ENCODE measurements around the gene ACSS2. TPM values are rescaled to one million over a fixed set of nuclear protein-coding genes. Genes with fewer than 3 reads are reported as not detected.
A peak's percentile ranks its signal among the peaks of the same experiment; 100 is the strongest.

Gene ACSS2
- total and polyA plus RNA-seq, 2 donors (not counting 1 experiment from before 2014, with no cell fraction given) = 10.5 to 22.1 TPM

DNA sequence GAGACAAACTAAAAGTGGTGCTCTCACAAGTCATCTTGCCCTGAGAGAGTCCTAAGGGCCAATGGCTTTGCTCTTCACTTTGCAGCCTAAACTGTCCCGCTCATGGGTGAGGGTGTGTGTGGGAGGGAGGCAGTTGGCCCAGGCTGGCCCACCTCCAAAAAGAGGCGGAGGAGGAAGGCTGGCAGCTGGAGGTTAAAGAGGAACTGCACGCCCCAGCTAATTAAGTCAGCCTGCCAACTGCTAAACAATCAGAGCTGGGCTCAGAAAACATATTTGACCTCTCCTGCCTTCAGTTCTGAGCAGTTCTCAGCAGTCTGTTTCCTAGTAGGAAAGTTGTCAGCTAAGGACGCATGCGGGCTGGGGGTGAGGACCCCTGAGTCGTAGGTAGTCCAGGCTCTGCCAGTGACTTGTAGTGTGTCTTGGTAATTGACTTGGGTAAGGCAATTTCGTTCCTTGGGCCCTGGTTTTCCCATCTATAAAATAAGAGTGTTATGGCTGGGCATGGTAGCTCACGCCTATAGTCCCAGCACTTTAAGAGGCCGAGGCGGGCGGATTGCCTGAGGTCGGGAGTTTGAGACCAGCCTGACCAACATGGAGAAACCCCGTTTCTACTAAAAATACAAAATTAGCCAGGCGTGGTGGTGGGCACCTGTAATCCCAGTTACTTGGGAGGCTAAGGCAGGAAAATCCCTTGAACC lies 62.2 kb downstream of the ACSS2 start:
- no peak overlapping the region for H3K4me3 Mint-ChIP-seq
- peaks cover 7% of the 10 kb centered on the region for H3K4me1 Mint-ChIP-seq
- peak overlapping the region in 1 of 2 donors; percentile 29 for H3K27ac ChIP-seq (ENCODE audit: low read length in 2 of 2)
- intact Hi-C loops (cut with micrococcal nuclease) = no loop called here
- ChIA-PET CTCF (interaction anchor here (0.6 kb wide), 1 partner anchor 58 kb away, joined by 3 read pairs; no protein-coding TSS in a partner anchor), POLR2A (no interaction called here)
- no peaks in the 10 kb centered on the region for H3K27me3 Mint-ChIP-seq
- no peak overlapping the region for H3K4me2 ChIP-seq (replicated peaks; ENCODE audit: low read depth, low read length, poor library complexity, severe bottlenecking)
- DNase-seq (peak; percentile 16), ATAC-seq (ENCODE audit: low read depth) (no peak)
- no peaks in the 10 kb centered on the region for H3K9me3 ChIP-seq (ENCODE audit: control extremely low read depth in 1 of 3, control insufficient read depth in 2 of 3, insufficient read depth in 1 of 3, low read length in 2 of 3)
- no peaks in the 10 kb centered on the region for H3K9me3 Mint-ChIP-seq (ENCODE audit: insufficient read depth)
- H3K79me2 ChIP-seq (ENCODE audit: control insufficient read depth, insufficient read depth, low read length) = no peaks in the 10 kb centered on the region
- no peaks in the 10 kb centered on the region for H4K20me1 ChIP-seq (ENCODE audit: control insufficient read depth, insufficient read depth, low read length, poor library complexity, severe bottlenecking)
- H2AFZ ChIP-seq (ENCODE audit: insufficient read depth, low read depth, low read length, poor library complexity, severe bottlenecking) = peak overlapping the region; percentile 4
- H3K4me1 ChIP-seq (ENCODE audit: control insufficient read depth in 2 of 2, insufficient read depth in 2 of 2, low read length in 2 of 2) = peaks cover 0 to 6% of the 10 kb centered on the region in 2 donors
- peak overlapping the region; percentile 85 for H3K27ac Mint-ChIP-seq
- no peaks in the 10 kb centered on the region for H3K27me3 ChIP-seq (replicated peaks in 1 of 4; ENCODE audit: control extremely low read depth in 1 of 4, control insufficient read depth in 3 of 4, insufficient read depth in 4 of 4, low read length in 3 of 4)
- no peak overlapping the region for H3K4me3 ChIP-seq (ENCODE audit: control extremely low read depth in 1 of 5, extremely low read depth in 1 of 5, insufficient read depth in 1 of 5, low read depth in 2 of 5, low read length in 4 of 5)
- H3K36me3 ChIP-seq (replicated peaks in 1 of 2; ENCODE audit: control extremely low read depth in 1 of 2, control insufficient read depth in 1 of 2, extremely low read depth in 1 of 2, insufficient read depth in 2 of 2, low read length in 1 of 2) = peaks cover 1 to 12% of the 10 kb centered on the region in 2 experiments
- WGBS (ENCODE audit: insufficient coverage) = 34% methylated on average over 5 of the region's 14 CpGs
- TF ChIP-seq EZH2 (IDR thresholded peaks at IDR 0.05; ENCODE audit: borderline replicate concordance, insufficient read depth, low read depth, low read length, poor library complexity, severe bottlenecking) (no peak), CTCF (IDR thresholded peaks at IDR 0.05) (no peak)
- no peak overlapping the region for H3K9ac ChIP-seq (ENCODE audit: low read length)

GRCh38 chr20:34940081-34940481 lies 63.7 kb downstream of the ACSS2 start:
- DNase-seq (no peak), ATAC-seq (ENCODE audit: low read depth) (no peak)
- intact Hi-C loops (cut with micrococcal nuclease) = no loop called here
- Histone ChIP-seq H3K4me2 (replicated peaks; ENCODE audit: low read depth, low read length, poor library complexity, severe bottlenecking) (no peak overlapping the region), H3K79me2 (ENCODE audit: control insufficient read depth, insufficient read depth, low read length) (no peaks in the 10 kb centered on the region), H4K20me1 (ENCODE audit: control insufficient read depth, insufficient read depth, low read length, poor library complexity, severe bottlenecking) (no peaks in the 10 kb centered on the region), H3K4me3 (ENCODE audit: control extremely low read depth in 1 of 5, extremely low read depth in 1 of 5, insufficient read depth in 1 of 5, low read depth in 2 of 5, low read length in 4 of 5) (no peak overlapping the region), H3K36me3 (replicated peaks in 1 of 2; ENCODE audit: control extremely low read depth in 1 of 2, control insufficient read depth in 1 of 2, extremely low read depth in 1 of 2, insufficient read depth in 2 of 2, low read length in 1 of 2) (peaks cover 1 to 15% of the 10 kb centered on the region in 2 experiments), H3K9ac (ENCODE audit: low read length) (no peak overlapping the region), H3K27ac (ENCODE audit: low read length in 2 of 2) (no peak overlapping the region), H2AFZ (ENCODE audit: insufficient read depth, low read depth, low read length, poor library complexity, severe bottlenecking) (no peak overlapping the region), H3K4me1 (ENCODE audit: control insufficient read depth in 2 of 2, insufficient read depth in 2 of 2, low read length in 2 of 2) (peaks cover 0 to 6% of the 10 kb centered on the region in 2 donors), H3K9me3 (ENCODE audit: control extremely low read depth in 1 of 3, control insufficient read depth in 2 of 3, insufficient read depth in 1 of 3, low read length in 2 of 3) (no peaks in the 10 kb centered on the region), H3K27me3 (replicated peaks in 1 of 4; ENCODE audit: control extremely low read depth in 1 of 4, control insufficient read depth in 3 of 4, insufficient read depth in 4 of 4, low read length in 3 of 4) (no peaks in the 10 kb centered on the region)
- POLR2A ChIA-PET = no interaction called here
- WGBS (ENCODE audit: insufficient coverage) = 60% methylated on average over 1 of the region's 1 CpG
- CTCF ChIA-PET = no interaction called here
- H3K27ac Mint-ChIP-seq = no peak overlapping the region
- no peak overlapping the region for H3K4me3 Mint-ChIP-seq
- H3K9me3 Mint-ChIP-seq (ENCODE audit: insufficient read depth) = no peaks in the 10 kb centered on the region
- H3K27me3 Mint-ChIP-seq = no peaks in the 10 kb centered on the region
- TF ChIP-seq CTCF (IDR thresholded peaks at IDR 0.05) (no peak), EZH2 (IDR thresholded peaks at IDR 0.05; ENCODE audit: borderline replicate concordance, insufficient read depth, low read depth, low read length, poor library complexity, severe bottlenecking) (no peak)
- peaks cover 7% of the 10 kb centered on the region for H3K4me1 Mint-ChIP-seq

All from B cell (primary cell).